Panc1 (cell line): Measurements from ENCODE around the gene USP10. TPM values are rescaled to one million over a fixed set of nuclear protein-coding genes. Genes with fewer than 3 reads are reported as not detected.

Experiments used
- ATAC-seq: fragments of 200-7000 bp; cut with Tn5 transposase; 2 replicates; pipeline ENCODE4 v1.9.1; 2020; ENCODE audit warnings: mild to moderate bottlenecking, moderate library complexity
- BruUV-seq: library from RNA; stranded (reverse); fragments of 400-500 nt; replicated peaks from 2 replicates; lab custom pipeline; 2021; lab: Mats Ljungman, UMichigan
- CTCF ChIA-PET: fragments of 300-600 bp; sonication (Branson Sonifier 250); formaldehyde crosslinking; loops from one replicate; lab custom pipeline; 2022; ENCODE audit warnings: antibody characterized with exemption; lab: Charles Lee
- POLR2A ChIA-PET: fragments of 300-600 bp; sonication (Branson Sonifier 250); formaldehyde crosslinking; loops from one replicate; lab custom pipeline; 2022; ENCODE audit warnings: antibody characterized with exemption; lab: Charles Lee
- DNase-seq: peaks from one replicate; pipeline ENCODE4 v3.0.0-alpha.2; 2010; ENCODE audit warnings: low read depth, low spot score
- H3K27ac ChIP-seq: 2 replicates; pipeline ENCODE4 v1.5.1; 2011; ENCODE audit warnings: mild to moderate bottlenecking, low read length, inconsistent platforms
- H3K27me3 ChIP-seq: fragments of 200-500 bp; sonication (Bioruptor generic); 2 replicates; pipeline ENCODE4 v1.6.0; 2014; ENCODE audit warnings: low read length, inconsistent platforms; ENCODE audit not compliant: control insufficient read depth, insufficient read depth
- H3K36me3 ChIP-seq: fragments of 200-500 bp; sonication (Bioruptor generic); 2 replicates; pipeline ENCODE4 v1.5.1; 2014; ENCODE audit warnings: inconsistent platforms, mild to moderate bottlenecking, low read length, moderate library complexity; ENCODE audit not compliant: control insufficient read depth, insufficient read depth
- H3K4me1 ChIP-seq: 2 replicates; pipeline ENCODE4 v1.5.1; 2011; ENCODE audit warnings: inconsistent platforms, mild to moderate bottlenecking, low read length, moderate library complexity; ENCODE audit not compliant: control insufficient read depth, insufficient read depth
- H3K4me3 ChIP-seq, 2 experiments: 2 replicates each; pipeline ENCODE4 v1.5.1; 2011 to 2012; ENCODE audit warnings: low read depth in 2 of 2, low read length in 2 of 2, mild to moderate bottlenecking in 2 of 2, inconsistent platforms in 1 of 2, moderate library complexity in 1 of 2
- H3K9me3 ChIP-seq: fragments of 200-500 bp; sonication (Bioruptor generic); 2 replicates; pipeline ENCODE4 v1.5.1; 2014; ENCODE audit warnings: low read depth, mild to moderate bottlenecking, inconsistent platforms, low read length, moderate library complexity; ENCODE audit not compliant: control insufficient read depth, insufficient read depth
- CTCF ChIP-seq: fragments of 450-650 bp; IDR thresholded peaks from 2 replicates; pipeline ENCODE4 v1.5.1; 2017; ENCODE audit warnings: mild to moderate bottlenecking
- POLR2AphosphoS5 ChIP-seq: IDR thresholded peaks from 2 replicates; pipeline ENCODE4 v1.6.1; 2012; ENCODE audit warnings: mild to moderate bottlenecking, low read depth, low read length, moderate library complexity
- REST ChIP-seq, 2 experiments: IDR thresholded peaks; 2 replicates each; pipeline ENCODE4 v1.6.1; 2011 to 2012; ENCODE audit warnings: low read depth in 2 of 2, control low read depth in 1 of 2, low read length in 1 of 2, mild to moderate bottlenecking in 1 of 2, moderate library complexity in 1 of 2; ENCODE audit not compliant: insufficient read depth in 1 of 2
- SIN3A ChIP-seq: IDR thresholded peaks from 2 replicates; pipeline ENCODE4 v1.6.1; 2012; ENCODE audit warnings: low read depth, mild to moderate bottlenecking, low read length, moderate library complexity, borderline replicate concordance; ENCODE audit not compliant: insufficient read depth
- TCF7L2 ChIP-seq: IDR thresholded peaks from 2 replicates; pipeline ENCODE4 v1.6.1; 2011; ENCODE audit warnings: mild to moderate bottlenecking, low read depth, low read length, inconsistent platforms
- in situ Hi-C: cut with HindIII; loops from 2 replicates; pipeline ENCODE4 v1.10.0; 2016; ENCODE audit warnings: low sequenced_read_pairs, low pct_unique_long_range_greater_than_20kb
- intact Hi-C: fragments of 100-400 bp; cut with micrococcal nuclease; formaldehyde crosslinking; loops from one replicate; pipeline ENCODE4 v1.10.0; 2022; ENCODE audit not compliant: unreplicated experiment
- total RNA-seq: library from RNA; stranded (reverse); gene quantifications from one replicate; pipeline ENCODE4 v1.2.1, GENCODE V29; 2021; ENCODE audit not compliant: unreplicated experiment

USP10 gene
- total RNA-seq, 1 experiment from 2014 or later, result 77.4 TPM

- no peak for DNase-seq
- Histone ChIP-seq H3K4me3 (no peak overlapping the region), H3K9me3 (no peaks in the 10 kb centered on the region), H3K27ac (no peak overlapping the region), H3K36me3 (no peaks in the 10 kb centered on the region), H3K27me3 (no peaks in the 10 kb centered on the region), H3K4me1 (peaks cover 12% of the 10 kb centered on the region)
- ChIA-PET CTCF (no interaction called here), POLR2A (no interaction called here)
- TF ChIP-seq CTCF, result no peak
- TF ChIP-seq TCF7L2, result no peak
- no peak for TF ChIP-seq SIN3A
- no peak for TF ChIP-seq REST (IDR thresholded peaks at IDR 0.05; ENCODE audit: insufficient read depth in 1 of 2, low read depth in 2 of 2, low read length in 1 of 2)
- TF ChIP-seq POLR2AphosphoS5, result no peak
- intact Hi-C loops, result no loop called here
- no peak for ATAC-seq
- in situ Hi-C loops, result no loop called here
- no TSS peak for BruUV-seq
Measured at GRCh38 chr16:84715424-84715823, 15.6 kb downstream of the USP10 start.

GRCh38 chr16:84715854-84716253 is 16.1 kb downstream of the USP10 start:
- POLR2A ChIA-PET, result no interaction called here
- ATAC-seq (no peak), DNase-seq (no peak)
- no peaks in the 10 kb centered on the region for H3K36me3 ChIP-seq
- BruUV-seq, result no TSS peak
- intact Hi-C loops, result no loop called here
- in situ Hi-C loops, result no loop called here
- no peaks in the 10 kb centered on the region for H3K9me3 ChIP-seq
- H3K27me3 ChIP-seq, result no peaks in the 10 kb centered on the region
- TF ChIP-seq CTCF (no peak), REST (IDR thresholded peaks at IDR 0.05; ENCODE audit: insufficient read depth in 1 of 2, low read depth in 2 of 2, low read length in 1 of 2) (no peak), POLR2AphosphoS5 (no peak), SIN3A (no peak), TCF7L2 (no peak)
- H3K4me1 ChIP-seq, result peaks cover 11% of the 10 kb centered on the region
- no peak overlapping the region for H3K4me3 ChIP-seq
- CTCF ChIA-PET, result no interaction called here
- H3K27ac ChIP-seq, result no peak overlapping the region
